Mesenchymal stem cell (in vitro differentiated cells and primary cell): ENCODE results near the gene TLE3.
A peak's percentile ranks its signal among the peaks of the same experiment; 100 is the strongest.

Experiments used
- DNase-seq: peaks from one replicate; pipeline ENCODE4 v3.0.0-alpha.2; 2013
- H2AFZ ChIP-seq: one replicate; pipeline ENCODE4 v1.6.1; 2013; ENCODE audit warnings: low read depth, mild to moderate bottlenecking, control low read depth, inconsistent platforms, low read length, moderate library complexity
- H2AK5ac ChIP-seq: 2 replicates; pipeline ENCODE4 v1.6.1; 2013; ENCODE audit warnings: low read length, moderate library complexity, mild to moderate bottlenecking, inconsistent platforms; ENCODE audit not compliant: severe bottlenecking
- H2BK120ac ChIP-seq: one replicate; pipeline ENCODE4 v1.6.1; 2013; ENCODE audit warnings: low read depth, mild to moderate bottlenecking, inconsistent platforms, low read length, moderate library complexity
- H2BK12ac ChIP-seq, 2 experiments: one replicate each; pipeline ENCODE4 v1.6.1; 2013; ENCODE audit warnings: inconsistent platforms in 2 of 2, low read length in 2 of 2, mild to moderate bottlenecking in 2 of 2, moderate library complexity in 2 of 2, control low read depth in 1 of 2
- H2BK15ac ChIP-seq: one replicate; pipeline ENCODE4 v1.6.1; 2013; ENCODE audit warnings: mild to moderate bottlenecking, low read depth, inconsistent platforms; ENCODE audit not compliant: poor library complexity, severe bottlenecking
- H2BK5ac ChIP-seq: 2 replicates; pipeline ENCODE4 v1.6.1; 2013; ENCODE audit warnings: low read depth, mild to moderate bottlenecking, low read length, control low read depth, inconsistent platforms; ENCODE audit not compliant: poor library complexity, severe bottlenecking
- H3K14ac ChIP-seq, 2 experiments: one replicate each; pipeline ENCODE4 v1.6.1; 2013; ENCODE audit warnings: inconsistent platforms in 2 of 2, low read length in 2 of 2, control low read depth in 1 of 2, mild to moderate bottlenecking in 1 of 2, moderate library complexity in 1 of 2
- H3K18ac ChIP-seq, 2 experiments: one replicate each; pipeline ENCODE4 v1.6.1; 2013; ENCODE audit warnings: inconsistent platforms in 2 of 2, low read length in 2 of 2, control low read depth in 1 of 2, low read depth in 1 of 2, mild to moderate bottlenecking in 1 of 2
- H3K23ac ChIP-seq, 2 experiments: one replicate each; pipeline ENCODE4 v1.6.1; 2013; ENCODE audit warnings: inconsistent platforms in 2 of 2, low read length in 2 of 2, mild to moderate bottlenecking in 2 of 2, moderate library complexity in 2 of 2, control low read depth in 1 of 2
- H3K27ac ChIP-seq: 2 replicates; pipeline ENCODE4 v1.5.1; 2013; ENCODE audit warnings: mild to moderate bottlenecking, moderate library complexity, low read length, control low read depth, inconsistent platforms; ENCODE audit not compliant: poor library complexity, severe bottlenecking
- H3K27me3 ChIP-seq, 2 experiments: 2 replicates each; pipeline versions ENCODE4 v1.6.1 to v1.7.0; 2013; ENCODE audit warnings: low read length in 2 of 2, mild to moderate bottlenecking in 2 of 2, moderate library complexity in 2 of 2, control low read depth in 1 of 2, inconsistent platforms in 1 of 2; ENCODE audit not compliant: control insufficient read depth in 1 of 2, insufficient read depth in 1 of 2
- H3K36me3 ChIP-seq, 2 experiments: 2 replicates each; pipeline versions ENCODE4 v1.6.1 to v1.7.0; 2013; ENCODE audit warnings: low read length in 2 of 2, control low read depth in 1 of 2, inconsistent platforms in 1 of 2, low read depth in 1 of 2, mild to moderate bottlenecking in 1 of 2; ENCODE audit not compliant: insufficient read depth in 2 of 2, control insufficient read depth in 1 of 2
- H3K4ac ChIP-seq, 2 experiments: one replicate each; pipeline ENCODE4 v1.6.1; 2013; ENCODE audit warnings: inconsistent platforms in 2 of 2, low read length in 2 of 2, mild to moderate bottlenecking in 2 of 2, moderate library complexity in 2 of 2, control low read depth in 1 of 2, low read depth in 1 of 2
- H3K4me1 ChIP-seq: 2 replicates; pipeline ENCODE4 v1.6.1; 2013; ENCODE audit warnings: low read depth, low read length, control low read depth; ENCODE audit not compliant: control insufficient read depth, insufficient read depth
- H3K4me2 ChIP-seq: 2 replicates; pipeline ENCODE4 v1.6.1; 2013; ENCODE audit warnings: low read length, mild to moderate bottlenecking, inconsistent platforms; ENCODE audit not compliant: poor library complexity, severe bottlenecking
- H3K4me3 ChIP-seq, 2 experiments: 2 replicates each; pipeline versions ENCODE4 v1.5.1 to v1.7.0; 2013; ENCODE audit warnings: low read length in 2 of 2, mild to moderate bottlenecking in 2 of 2, control low read depth in 1 of 2, low read depth in 1 of 2; ENCODE audit not compliant: insufficient read depth in 1 of 2
- H3K79me1 ChIP-seq: replicated peaks from 2 replicates; pipeline ENCODE4 v1.6.1; 2013; ENCODE audit warnings: mild to moderate bottlenecking, control low read depth, low read length, inconsistent platforms; ENCODE audit not compliant: poor library complexity, severe bottlenecking
- H3K9ac ChIP-seq: 2 replicates; pipeline ENCODE4 v1.7.0; 2013; ENCODE audit warnings: mild to moderate bottlenecking, low read length, moderate library complexity
- H3K9me3 ChIP-seq: 2 replicates; pipeline ENCODE4 v1.7.0; 2013; ENCODE audit warnings: mild to moderate bottlenecking, low read length; ENCODE audit not compliant: control insufficient read depth
- H4K8ac ChIP-seq: one replicate; pipeline ENCODE4 v1.6.1; 2013; ENCODE audit warnings: inconsistent platforms, mild to moderate bottlenecking, low read length, moderate library complexity
- H4K91ac ChIP-seq: one replicate; pipeline ENCODE4 v1.6.1; 2013; ENCODE audit warnings: mild to moderate bottlenecking, low read length, inconsistent platforms
- WGBS: methylation state at CpG from one replicate; pipeline ENCODE4 v1.1.7; 2013; ENCODE audit warnings: mixed read lengths; 5-methylcytosine and 5-hydroxymethylcytosine counted together

The TLE3 gene

DNA sequence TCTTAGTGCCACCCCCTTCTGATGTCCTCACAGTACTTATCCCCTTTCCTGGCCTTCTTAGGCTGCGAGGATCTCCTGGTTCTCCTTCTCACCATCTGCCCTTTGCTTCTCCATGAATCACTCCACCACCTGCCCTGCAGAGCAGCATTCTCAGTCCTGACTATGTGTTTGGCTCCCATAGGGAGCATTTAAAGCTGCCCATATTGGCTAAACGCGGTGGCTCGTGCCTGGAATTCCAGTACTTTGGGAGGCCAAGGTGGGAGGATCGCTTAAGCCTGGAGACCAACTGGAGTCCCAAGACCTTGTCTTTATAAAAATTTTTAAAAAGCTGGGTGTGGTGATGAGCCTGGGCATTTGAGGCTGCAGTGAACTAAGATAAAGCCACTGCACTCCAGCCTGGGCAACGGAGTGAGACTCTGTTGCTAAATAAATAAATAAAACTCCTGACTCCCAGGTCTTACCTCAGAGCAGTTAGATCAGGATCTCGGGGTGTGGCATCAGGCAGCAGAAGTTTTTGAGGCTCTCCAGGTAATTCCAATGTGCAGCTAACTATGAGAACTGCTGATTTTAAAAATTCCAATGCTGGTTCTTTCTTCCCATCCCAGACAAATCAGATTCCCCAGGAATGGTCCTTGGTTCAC is 36.2 kb upstream of the TLE3 start:
- Histone ChIP-seq H3K9ac (no peak overlapping the region), H3K27me3 (peaks cover 44% of the 10 kb centered on the region in 2 experiments), H3K27ac (no peak overlapping the region), H2BK15ac (no peak overlapping the region), H2AK5ac (no peak overlapping the region), H3K14ac (no peak overlapping the region), H3K4ac (no peak overlapping the region), H3K4me3 (no peak overlapping the region), H4K91ac (no peak overlapping the region), H3K23ac (no peak overlapping the region), H2AFZ (no peak overlapping the region), H3K79me1 (no peaks in the 10 kb centered on the region), H3K18ac (no peak overlapping the region), H2BK5ac (no peak overlapping the region), H4K8ac (no peak overlapping the region), H3K4me1 (peaks cover 4% of the 10 kb centered on the region), H3K9me3 (no peaks in the 10 kb centered on the region), H3K36me3 (no peaks in the 10 kb centered on the region), H2BK120ac (no peak overlapping the region), H3K4me2 (no peak overlapping the region), H2BK12ac (no peak overlapping the region)
- DNase-seq, result no peak
- 92% methylated on average over 7 of the region's 7 CpGs for WGBS

DNA sequence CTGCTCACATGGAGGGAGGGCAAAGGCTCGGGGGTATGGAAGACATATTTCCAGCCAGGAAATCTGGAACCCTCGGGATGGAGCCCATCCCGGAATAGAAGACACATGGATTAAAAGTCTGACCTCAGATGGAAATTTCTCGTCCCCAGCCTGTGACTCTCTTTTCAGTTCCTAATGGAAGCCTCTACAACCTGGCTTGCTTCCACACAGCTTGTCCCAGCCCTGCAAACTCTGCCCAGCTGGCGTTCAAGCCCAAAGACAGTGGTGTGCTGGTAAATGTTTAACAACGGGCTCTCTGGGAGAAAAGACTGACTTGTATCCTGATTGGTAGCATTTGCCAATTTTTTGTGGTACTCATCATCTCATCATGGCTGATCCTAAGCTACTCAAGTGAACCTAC is 35.6 kb upstream of the TLE3 start:
- no peak overlapping the region for H2BK12ac ChIP-seq
- H3K9me3 ChIP-seq, result no peaks in the 10 kb centered on the region
- no peak overlapping the region for H2BK5ac ChIP-seq
- H3K9ac ChIP-seq, result no peak overlapping the region
- DNase-seq, result no peak
- no peak overlapping the region for H4K91ac ChIP-seq
- H3K4me1 ChIP-seq, result peaks cover 4% of the 10 kb centered on the region
- no peaks in the 10 kb centered on the region for H3K79me1 ChIP-seq
- no peak overlapping the region for H2BK15ac ChIP-seq
- H3K18ac ChIP-seq, result no peak overlapping the region
- no peak overlapping the region for H3K4me3 ChIP-seq
- H2AK5ac ChIP-seq, result no peak overlapping the region
- no peak overlapping the region for H3K4me2 ChIP-seq
- H3K4ac ChIP-seq, result no peak overlapping the region
- 86% methylated on average over 5 of the region's 6 CpGs for WGBS
- no peak overlapping the region for H4K8ac ChIP-seq
- H3K27ac ChIP-seq, result no peak overlapping the region
- H3K23ac ChIP-seq, result no peak overlapping the region
- no peak overlapping the region for H2AFZ ChIP-seq
- H3K14ac ChIP-seq, result no peak overlapping the region
- peaks cover 38 to 40% of the 10 kb centered on the region in 2 experiments for H3K27me3 ChIP-seq
- no peaks in the 10 kb centered on the region for H3K36me3 ChIP-seq
- no peak overlapping the region for H2BK120ac ChIP-seq

DNA sequence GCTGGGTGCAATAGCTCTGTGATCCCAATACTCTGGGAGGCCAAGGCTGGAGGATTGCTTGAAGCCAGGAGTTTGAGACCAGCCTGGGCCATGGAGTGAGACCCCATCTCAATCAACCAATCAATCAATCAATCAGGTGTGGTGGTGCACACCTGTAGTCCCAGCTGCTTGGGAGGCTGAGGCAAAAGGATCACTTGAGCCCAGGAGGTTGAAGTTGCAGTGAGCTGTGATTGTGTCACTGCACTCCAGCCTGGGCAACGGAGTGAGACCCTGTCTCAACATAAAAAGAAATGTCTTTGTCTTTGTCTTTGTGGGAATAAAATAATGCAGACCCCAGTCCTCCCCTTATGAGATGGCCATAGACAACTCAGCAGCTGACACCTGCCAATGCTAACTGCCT is 34.9 kb upstream of the TLE3 start:
- no peak overlapping the region for H2BK15ac ChIP-seq
- no peak overlapping the region for H3K23ac ChIP-seq
- no peak overlapping the region for H4K8ac ChIP-seq
- H3K14ac ChIP-seq, result no peak overlapping the region
- no CpG with 5 or more reads among the region's 1 CpG for WGBS
- H2BK5ac ChIP-seq, result no peak overlapping the region
- no peak overlapping the region for H2AK5ac ChIP-seq
- H3K27ac ChIP-seq, result no peak overlapping the region
- H2AFZ ChIP-seq, result no peak overlapping the region
- H3K27me3 ChIP-seq, result peaks cover 35 to 40% of the 10 kb centered on the region in 2 experiments
- no peaks in the 10 kb centered on the region for H3K79me1 ChIP-seq
- H4K91ac ChIP-seq, result no peak overlapping the region
- no peak overlapping the region for H2BK120ac ChIP-seq
- no peak overlapping the region for H3K4ac ChIP-seq
- no peak overlapping the region for H3K4me2 ChIP-seq
- no peak overlapping the region for H2BK12ac ChIP-seq
- H3K36me3 ChIP-seq, result no peaks in the 10 kb centered on the region
- H3K9me3 ChIP-seq, result no peaks in the 10 kb centered on the region
- no peak for DNase-seq
- peaks cover 3% of the 10 kb centered on the region for H3K4me1 ChIP-seq
- no peak overlapping the region for H3K18ac ChIP-seq
- no peak overlapping the region for H3K4me3 ChIP-seq
- H3K9ac ChIP-seq, result no peak overlapping the region

DNA sequence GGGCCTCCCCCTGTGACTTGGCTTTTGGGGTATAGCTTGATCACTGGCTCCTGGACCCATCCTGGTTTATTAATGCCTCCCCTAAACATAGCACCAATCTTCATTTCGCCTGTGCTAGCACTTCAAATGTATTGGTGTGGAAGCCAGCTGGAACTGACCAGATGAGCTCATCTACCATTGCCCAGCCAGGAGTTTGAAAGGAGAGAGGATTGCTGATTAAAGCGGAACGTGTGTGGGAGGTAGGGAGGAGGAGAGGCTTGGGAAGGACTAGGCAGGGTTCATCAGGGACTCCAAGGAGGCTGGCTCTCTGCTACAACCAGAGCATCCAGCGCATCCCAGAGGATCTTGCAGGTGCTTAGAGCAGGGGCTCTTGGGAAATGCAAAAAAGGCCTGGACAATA is 34.4 kb upstream of the TLE3 start:
- no peak overlapping the region for H4K8ac ChIP-seq
- H3K9me3 ChIP-seq, result no peaks in the 10 kb centered on the region
- H2BK15ac ChIP-seq, result no peak overlapping the region
- no peak overlapping the region for H3K23ac ChIP-seq
- no peak overlapping the region for H2BK12ac ChIP-seq
- peaks cover 3% of the 10 kb centered on the region for H3K4me1 ChIP-seq
- H3K14ac ChIP-seq, result no peak overlapping the region
- H3K36me3 ChIP-seq, result no peaks in the 10 kb centered on the region
- H3K4ac ChIP-seq, result no peak overlapping the region
- H3K27me3 ChIP-seq, result peaks cover 35 to 44% of the 10 kb centered on the region in 2 experiments
- H3K4me2 ChIP-seq, result no peak overlapping the region
- H2BK120ac ChIP-seq, result no peak overlapping the region
- H2AFZ ChIP-seq, result no peak overlapping the region
- no peak overlapping the region for H3K18ac ChIP-seq
- no peak overlapping the region for H3K4me3 ChIP-seq
- no peak overlapping the region for H2BK5ac ChIP-seq
- H3K27ac ChIP-seq, result no peak overlapping the region
- no peak overlapping the region for H2AK5ac ChIP-seq
- no peaks in the 10 kb centered on the region for H3K79me1 ChIP-seq
- DNase-seq, result no peak
- 88% methylated on average over 4 of the region's 4 CpGs for WGBS
- no peak overlapping the region for H4K91ac ChIP-seq
- H3K9ac ChIP-seq, result peak overlapping the region; percentile 41
